ENCODE data around the gene RNF187. TPM values are rescaled to one million over a fixed set of nuclear protein-coding genes. Genes with fewer than 3 reads are reported as not detected.
"Not testable (repeated sequence)": the region's sequence is repeated elsewhere in the genome, so short reads cannot be mapped to it uniquely, and the experiment has no call there.

RNF187 gene
- polyA plus RNA-seq, 4 donors = 72.7 to 83.9 (median 80.7) TPM

DNA sequence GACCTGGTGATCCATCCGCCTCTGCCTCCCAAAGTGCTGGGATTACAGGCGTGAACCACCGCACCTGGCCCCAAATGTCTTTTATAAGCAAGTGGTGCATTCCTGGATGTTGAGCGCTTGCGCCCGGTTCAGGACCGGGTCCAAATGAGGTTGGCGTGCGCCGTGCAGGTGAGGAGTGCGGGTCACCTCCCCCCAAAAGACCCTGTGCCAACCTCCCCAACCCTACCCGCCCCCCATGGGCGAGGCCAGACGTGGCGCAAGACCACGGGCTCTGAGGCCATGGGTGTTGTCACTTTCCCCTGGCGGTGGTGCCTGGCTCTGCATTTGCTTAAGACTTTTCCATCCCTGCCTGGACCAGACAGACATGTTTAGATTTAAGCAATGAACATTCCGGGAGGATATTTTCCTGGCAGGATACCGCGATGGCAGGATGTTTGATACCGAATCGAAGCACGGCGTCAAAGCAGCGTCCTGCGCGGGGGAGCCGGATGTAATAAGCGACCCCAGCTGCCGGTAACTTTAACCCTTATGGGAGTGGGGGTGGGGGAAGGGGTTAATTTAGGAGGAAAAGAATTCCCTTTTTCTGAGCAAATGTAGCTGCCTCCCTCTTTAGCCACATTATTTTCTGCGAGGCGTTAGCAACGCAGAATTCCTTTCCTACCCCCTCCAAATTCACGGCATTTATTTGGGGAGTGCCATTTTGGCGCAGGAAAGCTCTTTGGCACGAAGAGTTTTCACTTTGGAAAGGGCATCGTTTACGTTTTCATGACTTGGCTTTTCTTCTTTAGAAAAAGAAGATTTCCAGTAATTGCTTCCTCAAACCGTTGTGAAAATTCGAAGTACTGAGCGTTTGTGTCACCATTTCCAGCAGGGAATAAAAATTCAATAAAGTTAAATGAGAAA is 27.8 kb upstream of the RNF187 start:
- DNase-seq (ENCODE audit: low read depth in 4 of 4, low spot score in 3 of 4) = peak in 2 of 4 donors; percentile 46 to 52

DNA sequence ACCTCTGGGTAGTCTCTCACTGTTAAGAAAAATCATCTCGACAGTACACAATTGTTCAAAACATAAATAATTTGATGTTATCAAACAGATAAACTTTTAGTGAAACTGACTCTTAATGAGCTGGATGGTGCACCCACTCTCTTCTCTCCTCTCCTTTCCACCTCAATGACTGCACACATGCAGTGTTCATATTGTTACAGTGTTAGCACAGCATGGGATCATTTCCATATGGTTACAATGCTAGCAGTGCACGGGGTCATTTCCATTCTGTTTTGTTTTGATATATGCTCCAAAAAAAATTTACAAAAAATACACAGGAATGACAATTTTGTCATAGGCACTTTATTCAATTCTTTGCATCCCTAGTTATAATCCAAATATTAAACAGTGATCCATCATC is 26.4 kb upstream of the RNF187 start:
- DNase-seq (ENCODE audit: low read depth in 4 of 4, low spot score in 3 of 4) = no peak

DNA sequence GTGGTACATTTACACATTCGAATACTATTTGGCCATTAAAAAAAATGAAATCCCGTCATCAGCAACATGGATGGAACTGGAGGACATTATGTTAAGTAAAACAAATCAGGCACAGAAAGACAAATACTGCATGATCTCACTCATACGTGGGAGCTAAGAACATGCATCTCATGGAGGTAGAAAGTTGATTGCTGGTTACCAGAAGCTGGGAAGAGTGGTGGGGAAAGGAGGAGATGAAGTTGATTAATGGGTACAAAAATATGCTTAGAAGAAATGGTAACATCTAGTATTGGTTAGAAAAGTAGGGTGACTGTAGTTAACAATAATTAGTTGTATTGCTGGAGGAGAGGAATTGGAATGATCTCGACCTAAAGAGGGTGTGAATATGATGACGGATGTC is 24.6 kb upstream of the RNF187 start:
- DNase-seq (ENCODE audit: low read depth in 4 of 4, low spot score in 3 of 4) = no peak

DNA sequence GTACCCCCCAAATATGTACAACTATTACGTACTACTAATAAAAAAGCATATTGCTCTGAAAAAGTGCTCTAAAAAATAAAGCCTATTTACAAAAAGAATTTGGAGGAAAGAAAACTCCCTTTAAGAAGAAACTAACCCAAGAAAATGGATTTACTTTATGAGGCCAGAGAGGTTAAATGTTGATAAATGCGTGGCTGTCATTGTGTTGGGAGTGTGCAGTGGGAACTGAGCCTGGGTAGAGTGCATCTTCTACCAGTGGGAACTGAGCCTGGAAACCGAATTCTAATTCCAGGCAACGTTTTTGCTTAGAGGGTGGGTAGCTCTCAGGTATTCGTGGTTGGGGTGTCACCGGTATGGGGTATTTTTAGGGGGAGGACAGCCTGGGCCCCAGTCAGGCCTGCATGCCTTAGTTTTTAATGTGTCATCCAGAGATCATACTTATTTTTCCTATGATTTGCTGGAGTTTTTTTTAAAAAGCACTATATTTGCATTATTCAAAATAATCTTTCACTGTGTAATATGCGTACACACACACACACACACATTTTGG is 24.1 kb upstream of the RNF187 start:
- no peak for DNase-seq (ENCODE audit: low read depth in 4 of 4, low spot score in 3 of 4)

DNA sequence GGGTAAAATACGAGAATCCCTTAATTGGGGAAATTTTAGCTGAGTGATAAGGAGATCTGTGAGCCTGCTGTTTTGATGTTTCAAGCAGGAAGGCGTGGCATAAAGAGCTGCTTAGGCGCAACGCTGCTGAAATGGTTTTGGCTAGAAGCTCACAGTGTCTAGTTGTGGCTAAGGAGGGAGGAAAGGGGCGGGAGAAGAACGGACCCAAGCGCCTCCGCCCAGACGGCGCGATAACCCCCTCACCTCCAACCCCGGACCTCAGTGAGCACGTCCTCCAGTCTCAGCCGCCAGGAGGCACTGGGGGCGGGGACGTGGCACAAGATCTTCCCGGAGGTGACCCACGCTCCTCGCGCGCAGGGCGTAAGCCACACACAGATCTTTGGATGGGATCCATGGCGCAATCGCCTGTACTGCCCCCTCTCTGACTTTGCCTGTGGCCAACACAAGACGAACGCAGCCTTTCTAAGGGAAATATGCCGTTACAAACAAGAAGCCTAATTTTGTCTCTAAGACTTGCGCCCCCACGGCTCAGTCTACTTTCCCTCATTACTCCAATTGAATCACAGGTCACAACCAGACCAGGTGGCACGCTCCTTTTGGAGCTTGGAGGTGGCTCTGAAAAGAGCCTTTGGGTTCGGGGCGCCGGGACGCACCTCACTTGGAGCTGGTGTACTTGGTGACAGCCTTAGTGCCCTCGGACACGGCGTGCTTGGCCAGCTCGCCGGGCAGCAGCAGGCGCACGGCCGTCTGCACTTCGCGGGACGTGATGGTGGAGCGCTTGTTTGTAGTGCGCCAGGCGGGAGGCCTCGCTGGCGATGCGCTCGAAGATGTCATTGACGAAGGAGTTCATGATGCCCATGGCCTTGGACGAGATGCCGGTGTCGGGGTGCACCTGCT is 23.4 kb upstream of the RNF187 start:
- DNase-seq (ENCODE audit: low read depth in 4 of 4, low spot score in 3 of 4) = no peak

DNA sequence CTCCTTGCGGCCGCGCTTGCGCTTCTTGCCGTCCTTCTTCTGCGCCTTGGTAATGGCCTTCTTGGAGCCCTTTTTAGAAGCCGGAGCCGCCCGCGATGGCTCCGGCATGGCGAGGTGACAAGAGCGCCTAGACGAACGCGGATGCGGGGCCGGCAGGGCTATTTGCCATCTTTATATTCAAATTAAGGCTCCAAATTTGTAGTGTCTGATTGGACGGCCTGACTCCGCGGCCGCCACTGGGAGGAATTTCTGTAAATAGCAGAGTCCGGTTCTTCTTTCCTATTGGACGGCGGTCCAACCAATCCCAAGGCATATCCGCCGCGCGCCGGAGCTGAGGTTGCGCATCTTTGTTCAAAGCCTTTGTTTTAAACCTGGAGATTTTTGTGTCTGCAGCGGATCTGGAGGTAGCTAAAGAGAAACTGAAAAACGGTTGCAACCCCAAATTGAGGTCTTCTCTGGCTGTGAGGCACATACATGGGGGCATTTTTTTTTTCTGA is 22.6 kb upstream of the RNF187 start:
- DNase-seq (ENCODE audit: low read depth in 4 of 4, low spot score in 3 of 4) = peak in 2 of 4 donors; percentile 68 to 84

DNA sequence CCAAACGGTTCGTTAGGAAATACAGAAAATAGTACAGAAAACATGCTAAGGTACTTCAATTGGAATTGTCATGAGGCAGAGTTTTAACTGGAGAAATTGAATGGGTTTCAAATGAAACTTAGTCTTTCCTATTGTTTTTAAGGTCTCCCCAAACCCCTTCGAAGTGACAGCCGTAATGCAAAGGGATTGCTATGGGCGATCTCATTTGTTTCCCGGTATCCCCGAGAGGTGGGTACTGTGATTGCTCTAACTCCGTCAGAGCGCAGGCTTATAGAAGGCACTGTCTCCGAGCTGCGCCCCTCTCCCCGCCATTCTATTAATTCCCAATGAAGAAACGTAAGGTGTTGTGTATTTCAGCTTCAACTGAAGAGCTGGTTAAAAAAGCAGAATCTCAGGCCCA is 22.0 kb upstream of the RNF187 start:
- DNase-seq (ENCODE audit: low read depth in 4 of 4, low spot score in 3 of 4) = no peak

DNA sequence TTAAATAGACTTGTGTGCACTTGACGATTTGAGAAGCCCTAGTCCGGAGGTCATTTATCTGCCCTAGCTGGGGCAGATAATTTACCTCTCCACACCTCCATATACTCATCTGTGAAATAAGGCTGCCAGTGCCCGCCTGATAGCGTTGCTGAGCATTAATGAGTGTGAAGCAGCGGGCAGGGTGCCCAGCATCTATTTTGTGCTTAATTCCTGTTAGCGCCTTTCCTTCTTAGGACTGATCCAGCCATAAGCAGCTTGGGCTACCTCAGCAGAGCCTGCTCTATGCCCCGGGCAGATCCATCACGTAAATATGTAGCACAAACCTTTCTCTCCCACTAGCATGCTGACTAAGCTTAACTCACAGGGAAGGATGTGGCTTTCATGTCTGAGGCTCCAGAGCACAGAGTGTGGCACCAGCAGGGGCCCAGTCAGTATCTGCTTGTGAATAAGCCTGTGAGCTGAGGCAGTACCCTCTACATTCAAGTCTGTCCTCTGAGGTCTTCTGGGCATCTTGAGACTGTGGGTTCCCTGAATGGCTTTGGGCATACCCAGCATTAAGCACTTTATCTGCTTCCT is 21.5 kb upstream of the RNF187 start:
- DNase-seq (ENCODE audit: low read depth in 4 of 4, low spot score in 3 of 4) = no peak

DNA sequence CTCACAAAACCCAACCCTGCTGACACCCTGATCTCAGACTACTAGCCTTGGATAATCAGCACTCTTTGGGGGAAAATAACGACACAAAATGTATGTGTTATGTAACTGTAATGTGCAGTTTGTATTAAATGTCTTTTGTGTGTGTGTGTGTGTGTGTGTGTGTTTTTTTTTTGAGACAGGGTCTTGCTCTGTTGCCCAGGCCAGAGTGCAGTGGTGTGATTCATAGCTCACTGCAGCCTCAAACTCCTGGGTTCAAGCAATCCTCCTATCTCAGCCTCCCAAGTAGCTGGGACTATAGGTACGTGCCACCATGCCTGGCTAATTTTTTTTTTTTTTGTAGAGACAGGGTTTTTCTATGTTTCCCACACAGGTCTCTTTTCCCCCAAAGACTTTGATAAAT is 19.0 kb upstream of the RNF187 start:
- not testable (repeated sequence) for DNase-seq (ENCODE audit: low read depth in 4 of 4, low spot score in 3 of 4)

DNA sequence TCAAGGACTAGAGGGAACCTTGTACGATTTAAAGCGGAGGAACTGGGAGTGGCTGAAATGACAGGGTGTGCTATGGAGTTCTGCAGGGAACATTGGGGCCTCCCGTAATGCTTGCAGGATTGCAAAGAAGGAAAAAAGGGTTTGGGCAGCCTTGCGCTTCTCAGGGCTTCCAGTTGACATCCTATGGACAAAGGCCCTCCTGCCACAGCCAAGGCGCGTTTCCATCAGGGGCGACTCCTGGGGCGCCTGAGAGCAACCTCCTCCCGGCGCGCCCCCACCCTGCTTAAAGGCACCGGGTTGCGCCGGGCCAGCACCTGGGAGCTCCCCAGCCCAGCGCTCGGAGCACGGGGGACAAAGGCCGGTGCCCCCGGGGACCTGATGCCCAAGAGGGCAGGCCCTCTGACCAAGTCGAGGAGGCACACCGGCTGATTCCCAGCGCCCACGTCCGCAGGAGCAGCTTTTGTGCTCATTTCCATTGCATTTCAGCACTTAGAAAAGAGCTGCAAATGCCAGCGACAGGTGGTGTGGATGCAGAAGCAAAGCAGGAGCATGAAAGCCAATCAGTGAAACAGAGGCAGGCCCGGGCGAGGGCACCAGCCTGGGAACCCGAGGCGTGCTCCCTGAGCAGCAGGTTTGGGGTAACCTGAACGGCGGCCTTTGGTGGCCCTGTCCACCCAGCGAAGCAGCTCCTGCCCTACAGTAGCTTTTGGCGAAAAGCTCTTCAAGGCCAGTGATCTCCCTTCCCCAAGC is 17.6 kb upstream of the RNF187 start:
- no peak for DNase-seq (ENCODE audit: low read depth in 4 of 4, low spot score in 3 of 4)

DNA sequence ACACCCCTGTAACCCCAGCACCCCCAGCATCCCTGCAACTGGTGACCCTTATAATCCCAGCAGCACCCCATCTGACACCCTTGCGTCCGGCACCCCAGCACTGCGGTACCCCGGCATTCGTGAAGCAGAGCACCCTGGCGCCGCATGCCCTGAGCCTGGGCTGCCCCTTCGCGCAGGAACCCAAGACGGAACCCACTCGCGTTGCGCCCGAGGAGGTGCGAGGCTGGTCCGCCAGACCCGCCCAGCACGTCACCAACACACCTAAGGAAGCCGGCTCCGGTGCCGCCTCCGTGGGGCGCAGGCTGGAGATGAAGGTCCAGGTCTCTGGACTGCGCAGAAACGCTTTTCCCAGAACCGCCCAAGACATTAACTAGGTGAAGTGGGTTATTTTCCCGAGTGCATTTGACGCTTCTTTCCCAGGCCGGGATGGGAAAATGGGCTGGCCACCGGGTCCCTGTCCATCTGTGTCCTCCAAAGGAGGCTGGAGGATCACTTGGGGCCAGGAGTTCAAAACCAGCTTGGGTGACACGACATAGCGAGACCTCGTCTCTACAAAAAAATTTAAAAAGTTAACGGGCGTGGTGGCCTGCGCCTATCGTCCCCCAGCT is 15.9 kb upstream of the RNF187 start:
- no peak for DNase-seq (ENCODE audit: low read depth in 4 of 4, low spot score in 3 of 4)

DNA sequence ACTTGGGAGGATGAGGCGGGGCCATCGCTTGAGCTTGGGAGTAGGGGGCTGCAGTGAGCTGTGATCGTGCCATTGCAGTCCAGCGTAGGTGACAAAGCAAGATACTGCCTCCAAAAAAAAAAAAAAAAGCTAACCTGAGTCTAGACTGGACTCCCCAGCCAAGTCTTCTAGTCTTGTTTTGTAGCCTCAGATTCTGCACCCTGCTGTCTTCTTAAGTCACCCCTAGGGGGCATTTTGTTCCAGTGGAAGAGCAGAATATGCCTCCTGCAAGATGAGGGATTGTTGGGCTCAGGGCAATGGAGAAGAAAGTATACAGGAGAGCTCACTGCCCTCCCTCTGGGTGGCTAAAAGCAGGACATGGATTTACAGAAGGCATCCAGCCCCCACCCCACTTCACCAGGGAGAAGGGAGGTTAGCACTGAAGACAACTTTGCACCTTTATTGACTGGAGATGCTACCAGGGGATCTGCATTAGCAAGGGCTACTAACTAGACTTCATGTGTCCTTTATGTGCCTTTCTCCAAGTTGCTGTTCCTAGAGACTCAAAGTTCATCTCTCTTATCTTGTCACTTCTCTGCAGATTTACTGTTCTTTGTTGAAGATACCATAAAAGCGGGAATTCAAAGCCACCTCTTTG is 15.3 kb upstream of the RNF187 start:
- no peak for DNase-seq (ENCODE audit: low read depth in 4 of 4, low spot score in 3 of 4)

DNA sequence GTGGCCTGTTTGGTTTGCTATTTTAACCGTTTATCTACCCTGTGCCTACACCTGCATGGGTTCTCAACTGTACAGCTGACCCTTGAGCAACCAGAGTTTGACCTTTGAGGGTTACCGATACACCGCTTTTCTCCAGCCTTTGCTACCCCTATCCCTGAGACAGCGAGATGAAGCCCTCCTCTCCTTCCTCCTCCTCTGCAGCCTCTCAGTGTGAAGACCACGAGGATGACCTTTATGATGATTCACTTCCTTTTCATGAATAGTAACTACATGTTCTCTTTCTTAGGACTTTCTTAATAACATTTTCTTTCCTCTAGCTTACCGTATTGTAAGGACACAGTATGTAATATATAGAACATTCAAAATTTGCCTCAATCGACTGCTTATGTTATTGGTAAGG is 14.5 kb upstream of the RNF187 start:
- no peak for DNase-seq (ENCODE audit: low read depth in 4 of 4, low spot score in 3 of 4)

DNA sequence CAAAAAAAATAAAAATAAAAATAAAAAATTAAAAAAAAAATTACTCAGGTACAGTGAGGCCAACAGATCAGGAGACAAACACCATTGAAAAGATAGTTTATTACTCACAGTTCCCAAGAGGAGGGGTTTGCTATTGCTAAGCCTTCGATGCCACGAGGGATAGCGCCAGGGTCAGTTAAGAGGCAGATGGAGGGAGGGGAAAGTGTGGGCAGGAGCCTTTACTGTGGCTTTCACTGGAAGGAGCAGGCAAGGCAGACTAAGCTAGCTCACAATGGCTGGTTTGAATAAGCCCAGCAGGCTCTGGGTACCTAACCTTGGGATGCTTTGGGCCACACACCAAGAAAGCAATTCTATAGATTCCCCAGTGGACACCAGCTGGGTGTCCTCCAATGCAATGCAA is 12.7 kb upstream of the RNF187 start:
- no peak for DNase-seq (ENCODE audit: low read depth in 4 of 4, low spot score in 3 of 4)

DNA sequence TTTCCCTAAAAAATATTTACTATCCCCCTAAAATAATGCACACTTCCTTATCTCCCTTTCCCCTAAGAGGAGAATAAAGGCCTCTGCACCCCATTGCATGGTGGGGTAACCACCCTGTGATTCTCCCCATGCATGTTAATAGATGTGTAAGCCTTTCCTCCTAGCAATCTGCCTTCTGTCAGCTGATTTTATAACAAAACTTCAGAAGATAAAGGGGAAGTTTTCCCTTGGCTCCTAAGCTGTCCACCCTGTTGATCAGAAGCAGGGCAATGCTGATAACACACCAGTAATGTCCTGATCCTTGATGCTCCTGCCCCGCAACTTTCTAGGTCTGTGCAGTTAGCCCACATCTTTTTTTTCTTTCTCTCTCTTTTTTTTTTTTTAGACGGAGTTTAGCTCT is 11.4 kb upstream of the RNF187 start:
- DNase-seq (ENCODE audit: low read depth in 4 of 4, low spot score in 3 of 4) = no peak

DNA sequence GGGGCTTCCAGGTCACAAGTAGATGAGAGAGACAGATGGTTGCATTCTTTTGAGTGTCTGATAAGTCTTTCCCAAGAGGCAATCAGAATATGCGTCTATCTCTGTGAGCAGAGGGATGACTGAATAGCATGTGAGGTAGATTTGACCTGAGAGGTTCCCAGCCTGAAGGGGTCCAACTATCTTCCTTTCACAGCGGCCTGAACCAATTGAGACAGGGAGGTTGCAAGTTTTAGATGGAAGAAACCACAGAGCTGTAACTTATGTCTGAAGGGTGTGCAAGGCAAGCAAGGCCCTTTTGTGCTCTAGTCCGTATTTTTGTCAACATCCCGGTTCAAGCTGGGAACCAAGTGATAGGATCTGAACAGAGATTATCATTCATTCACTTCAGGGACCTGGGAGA is 9.9 kb upstream of the RNF187 start:
- no peak for DNase-seq (ENCODE audit: low read depth in 4 of 4, low spot score in 3 of 4)

DNA sequence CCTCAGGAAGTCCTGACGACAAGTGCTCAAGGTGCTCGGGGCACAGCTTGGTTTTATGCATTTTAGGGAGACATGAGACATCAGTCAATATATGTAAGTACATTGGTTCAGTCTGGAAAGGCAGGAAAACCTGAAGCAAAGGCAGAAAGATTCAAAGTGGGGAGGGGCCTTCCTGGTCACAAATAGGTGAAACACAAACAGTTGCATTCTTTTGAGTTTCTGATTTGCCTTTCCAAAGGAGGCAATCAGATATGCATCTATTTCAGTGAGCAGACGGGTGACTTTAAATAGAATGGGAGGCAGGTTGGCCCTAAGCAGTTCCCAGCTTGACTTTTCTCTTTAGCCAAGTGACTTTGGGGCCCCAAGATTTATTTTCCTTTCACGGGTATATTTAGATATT is 8.9 kb upstream of the RNF187 start:
- DNase-seq (ENCODE audit: low read depth in 4 of 4, low spot score in 3 of 4) = no peak

DNA sequence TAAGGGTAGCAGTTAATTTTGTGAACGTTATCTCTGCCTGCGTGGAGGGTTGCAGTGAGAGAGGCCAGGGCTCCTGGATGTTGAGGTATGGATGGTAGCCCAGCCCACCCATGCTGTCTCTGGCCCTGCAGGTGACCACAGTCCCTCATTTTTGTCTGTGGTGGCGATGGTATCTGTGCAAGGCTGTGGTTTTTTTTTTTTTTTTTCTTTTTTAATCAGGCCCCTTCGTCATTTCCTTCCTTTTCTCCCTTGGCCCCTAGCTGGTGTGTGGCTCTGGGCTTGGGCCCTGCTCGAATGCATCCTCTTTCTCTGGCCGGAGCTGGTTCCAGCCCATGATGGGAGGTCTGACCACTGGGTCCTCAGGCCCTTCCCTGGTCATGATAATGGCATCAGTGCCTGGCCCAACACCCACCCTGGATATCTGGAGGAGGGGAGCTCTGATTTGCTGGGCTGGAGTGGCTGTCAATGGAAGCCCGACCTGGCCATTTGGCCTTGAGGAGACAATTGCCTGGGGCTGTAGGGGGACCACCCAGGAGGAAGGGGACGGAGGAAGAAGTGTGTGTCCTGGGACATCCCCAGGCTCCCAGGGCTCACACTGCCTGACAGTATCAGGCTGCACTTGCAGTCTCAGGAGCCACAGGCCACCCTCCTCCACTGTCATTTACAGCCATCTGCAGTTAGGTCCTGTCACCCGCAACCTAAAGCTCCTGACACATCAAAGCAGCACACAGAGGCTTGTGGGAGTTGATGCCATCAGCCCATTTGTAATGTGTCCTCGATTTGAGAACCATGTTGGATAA is 8.1 kb upstream of the RNF187 start:
- no peak for DNase-seq (ENCODE audit: low read depth in 4 of 4, low spot score in 3 of 4)

All from left renal pelvis (tissue), 4 donors.